BE2C (cell line): ENCODE measurements around the gene C1orf185.
"Not testable (repeated sequence)": the region's sequence is repeated elsewhere in the genome, so short reads cannot be mapped to it uniquely, and the experiment has no call there.

ENCODE experiments used
- DNase-seq: peaks from one replicate; pipeline ENCODE4 v3.0.0-alpha.2; 2020
- H3K27me3 ChIP-seq: fragments of 250-450 bp; sonication (Bioruptor Pico); 2 replicates; pipeline ENCODE4 v1.5.1; 2020; ENCODE audit warnings: mild to moderate bottlenecking
- H3K36me3 ChIP-seq: fragments of 250-450 bp; sonication (Bioruptor Pico); 2 replicates; pipeline ENCODE4 v1.5.1; 2020; ENCODE audit warnings: mild to moderate bottlenecking
- H3K4me1 ChIP-seq: fragments of 250-450 bp; sonication (Bioruptor Pico); 2 replicates; pipeline ENCODE4 v1.5.1; 2020
- H3K4me3 ChIP-seq: 2 replicates; pipeline ENCODE4 v1.5.1; 2011; ENCODE audit warnings: low read depth, low read length
- H3K9me3 ChIP-seq: fragments of 250-450 bp; sonication (Bioruptor Pico); 2 replicates; pipeline ENCODE4 v1.5.1; 2020
- TF ChIP-seq, protein P1 (sequence below): IDR thresholded peaks from 2 replicates; pipeline ENCODE4 v1.5.1; 2012; ENCODE audit warnings: mild to moderate bottlenecking, low read depth, low read length

Gene C1orf185

DNA sequence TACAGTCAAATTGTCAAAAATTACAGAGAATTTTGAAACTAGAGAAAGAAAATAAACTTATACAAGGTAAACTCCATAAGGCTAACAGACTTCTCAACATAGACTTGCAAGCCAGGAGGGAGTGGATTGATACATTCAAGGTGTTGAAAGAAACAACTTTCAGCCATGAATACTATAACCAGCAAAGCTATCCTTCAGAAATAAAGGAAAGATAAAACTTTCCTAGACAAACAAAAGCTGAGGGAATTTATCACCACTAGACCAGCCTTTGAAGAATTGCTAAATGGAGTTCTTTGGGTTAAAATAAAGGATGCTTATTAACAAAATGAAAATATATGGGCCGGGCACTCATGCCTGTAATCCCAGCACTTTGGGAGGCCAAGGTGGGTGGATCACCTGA lies 52.7 kb downstream of the C1orf185 start:
- Histone ChIP-seq H3K4me3 (no peak overlapping the region), H3K4me1 (no peaks in the 10 kb centered on the region), H3K9me3 (no peaks in the 10 kb centered on the region), H3K27me3 (no peaks in the 10 kb centered on the region), H3K36me3 (no peaks in the 10 kb centered on the region)
- DNase-seq: no peak
- TF ChIP-seq, protein P1, sequence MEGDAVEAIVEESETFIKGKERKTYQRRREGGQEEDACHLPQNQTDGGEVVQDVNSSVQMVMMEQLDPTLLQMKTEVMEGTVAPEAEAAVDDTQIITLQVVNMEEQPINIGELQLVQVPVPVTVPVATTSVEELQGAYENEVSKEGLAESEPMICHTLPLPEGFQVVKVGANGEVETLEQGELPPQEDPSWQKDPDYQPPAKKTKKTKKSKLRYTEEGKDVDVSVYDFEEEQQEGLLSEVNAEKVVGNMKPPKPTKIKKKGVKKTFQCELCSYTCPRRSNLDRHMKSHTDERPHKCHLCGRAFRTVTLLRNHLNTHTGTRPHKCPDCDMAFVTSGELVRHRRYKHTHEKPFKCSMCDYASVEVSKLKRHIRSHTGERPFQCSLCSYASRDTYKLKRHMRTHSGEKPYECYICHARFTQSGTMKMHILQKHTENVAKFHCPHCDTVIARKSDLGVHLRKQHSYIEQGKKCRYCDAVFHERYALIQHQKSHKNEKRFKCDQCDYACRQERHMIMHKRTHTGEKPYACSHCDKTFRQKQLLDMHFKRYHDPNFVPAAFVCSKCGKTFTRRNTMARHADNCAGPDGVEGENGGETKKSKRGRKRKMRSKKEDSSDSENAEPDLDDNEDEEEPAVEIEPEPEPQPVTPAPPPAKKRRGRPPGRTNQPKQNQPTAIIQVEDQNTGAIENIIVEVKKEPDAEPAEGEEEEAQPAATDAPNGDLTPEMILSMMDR: no peak

DNA sequence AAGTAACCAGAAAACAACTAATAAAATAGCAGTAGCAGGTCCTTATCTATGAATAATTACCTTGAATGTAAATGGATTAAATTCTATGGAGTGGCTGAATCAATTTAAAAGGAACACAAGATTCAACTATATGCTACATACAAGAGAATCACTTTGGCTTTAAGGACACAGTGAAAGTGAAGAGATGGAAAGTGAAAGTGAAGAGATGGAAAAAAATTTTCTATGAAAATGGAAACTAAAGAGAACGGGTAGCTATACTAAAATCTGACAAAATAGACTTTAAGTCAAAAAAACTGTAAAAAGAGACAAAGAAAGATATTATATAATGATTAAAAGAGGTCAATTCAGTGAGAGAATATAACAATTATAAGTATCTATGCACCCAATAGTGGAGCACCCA lies 54.7 kb downstream of the C1orf185 start:
- Histone ChIP-seq H3K9me3 (no peaks in the 10 kb centered on the region), H3K4me3 (no peak overlapping the region), H3K36me3 (no peaks in the 10 kb centered on the region), H3K4me1 (no peaks in the 10 kb centered on the region), H3K27me3 (no peaks in the 10 kb centered on the region)
- no peak for DNase-seq
- TF ChIP-seq, protein P1: no peak

DNA sequence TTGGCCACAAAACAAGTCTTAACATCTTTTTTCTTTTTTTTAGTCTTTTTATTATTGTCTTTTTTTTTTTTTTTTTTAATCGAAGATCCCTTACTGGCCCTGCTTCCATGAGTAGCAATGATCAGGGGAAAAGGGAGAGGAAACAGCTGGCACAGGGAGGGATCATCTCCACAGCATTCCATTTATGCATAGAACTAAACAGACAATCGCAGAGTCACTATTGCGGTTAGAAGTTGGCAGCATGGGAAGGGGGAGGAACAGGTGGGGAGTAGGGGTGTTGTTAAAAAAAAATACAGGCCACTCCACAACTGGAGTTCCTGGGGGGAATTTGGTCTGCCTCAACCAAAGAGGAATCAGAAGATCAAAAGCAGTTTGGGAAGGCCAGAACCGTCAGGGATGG lies 55.4 kb downstream of the C1orf185 start:
- no peaks in the 10 kb centered on the region for H3K9me3 ChIP-seq
- TF ChIP-seq, protein P1: no peak
- DNase-seq: no peak
- no peaks in the 10 kb centered on the region for H3K36me3 ChIP-seq
- no peaks in the 10 kb centered on the region for H3K4me1 ChIP-seq
- H3K4me3 ChIP-seq: no peak overlapping the region
- H3K27me3 ChIP-seq: no peaks in the 10 kb centered on the region

DNA sequence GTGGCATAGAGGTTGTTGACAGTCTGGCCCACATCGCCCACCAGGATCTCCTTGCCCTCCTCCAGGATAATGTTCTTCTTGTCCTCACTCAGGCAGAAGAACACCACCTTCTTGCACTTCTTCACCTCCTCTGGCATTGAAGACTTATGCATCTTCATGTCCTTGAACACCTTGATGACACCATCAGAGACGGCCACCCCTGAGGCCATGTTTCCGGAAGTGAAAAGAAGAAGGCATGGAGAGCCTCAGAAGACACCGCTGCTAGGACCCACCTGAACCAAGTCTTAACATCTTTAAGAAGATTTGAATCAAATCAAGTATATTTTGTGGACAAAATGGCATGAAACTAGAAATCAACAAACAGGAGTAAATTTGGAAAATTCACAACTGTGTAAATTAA lies 56.2 kb downstream of the C1orf185 start:
- Histone ChIP-seq H3K4me3 (no peak overlapping the region), H3K4me1 (no peaks in the 10 kb centered on the region), H3K27me3 (no peaks in the 10 kb centered on the region), H3K36me3 (no peaks in the 10 kb centered on the region), H3K9me3 (no peaks in the 10 kb centered on the region)
- TF ChIP-seq, protein P1: no peak
- no peak for DNase-seq

DNA sequence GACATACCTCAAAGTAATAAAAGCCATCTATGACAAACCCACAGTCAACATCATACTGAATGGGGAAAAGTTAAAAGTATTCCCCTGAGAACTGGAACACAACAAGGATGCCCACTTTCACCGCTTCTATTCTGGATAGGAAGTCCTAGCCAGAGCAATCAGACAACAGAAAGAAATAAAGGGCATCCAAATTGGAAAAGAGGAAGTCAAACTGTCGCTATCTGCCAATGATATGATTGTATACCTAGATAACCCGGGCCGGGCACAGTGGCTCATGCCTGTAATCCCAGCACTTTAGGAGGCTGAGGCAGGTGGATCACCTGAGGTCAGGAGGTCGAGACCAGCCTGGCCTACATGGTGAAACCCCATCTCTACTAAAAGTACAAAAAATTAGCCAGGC lies 60.5 kb downstream of the C1orf185 start:
- not testable (repeated sequence) for H3K4me3 ChIP-seq, H3K27me3 ChIP-seq, H3K36me3 ChIP-seq, H3K4me1 ChIP-seq, DNase-seq, H3K9me3 ChIP-seq

DNA sequence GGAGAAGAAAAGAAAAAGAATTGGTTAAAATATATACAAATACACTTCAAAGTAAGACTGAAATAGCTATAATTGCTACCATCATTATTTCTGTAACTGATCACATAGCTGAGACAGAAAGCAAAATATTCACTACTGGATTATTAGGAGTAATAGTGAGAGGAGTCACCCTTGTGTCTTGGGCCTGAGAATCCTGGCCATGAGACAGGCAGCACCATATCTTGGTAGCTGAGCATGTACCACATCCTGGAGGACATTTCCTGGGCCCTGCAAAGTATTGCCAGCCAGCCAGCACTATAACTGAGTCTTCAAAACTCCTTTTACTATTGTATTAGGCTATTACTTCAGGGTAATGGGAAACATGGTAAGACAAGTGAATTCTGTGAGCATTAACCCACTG lies 63.5 kb downstream of the C1orf185 start:
- Histone ChIP-seq H3K27me3 (no peaks in the 10 kb centered on the region), H3K36me3 (no peaks in the 10 kb centered on the region), H3K4me3 (no peak overlapping the region), H3K9me3 (no peaks in the 10 kb centered on the region), H3K4me1 (no peaks in the 10 kb centered on the region)
- DNase-seq: no peak
- TF ChIP-seq, protein P1: no peak

DNA sequence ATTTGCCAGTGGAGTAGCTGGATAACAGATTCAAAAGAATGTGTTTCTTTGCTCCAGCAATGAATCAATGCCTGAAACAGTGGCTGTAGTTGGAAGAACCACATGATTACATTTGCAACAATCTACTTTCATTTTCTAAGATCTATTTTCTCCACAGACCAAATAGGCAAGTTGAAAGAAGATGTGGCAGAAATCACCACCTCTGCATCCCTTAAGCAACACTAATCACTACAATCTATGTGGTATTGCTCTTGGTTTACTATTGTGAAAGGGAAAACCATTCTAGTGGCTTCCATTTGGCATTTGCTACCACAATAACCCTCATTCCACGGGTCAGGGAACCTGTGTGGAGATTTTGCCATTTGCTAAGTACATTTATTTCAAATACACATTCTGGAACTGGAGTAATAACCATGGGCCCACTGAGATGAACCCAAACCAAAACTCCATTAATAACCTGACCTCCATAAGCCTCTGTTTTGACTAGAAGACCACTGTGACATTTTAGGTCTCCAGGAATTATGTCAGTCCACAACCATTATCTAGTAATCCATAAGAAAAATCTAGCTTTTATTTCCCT lies 66.3 kb downstream of the C1orf185 start:
- no peak for DNase-seq

More for the DNA sequence above, 66.3 kb downstream of the C1orf185 start:
- H3K9me3 ChIP-seq: no peaks in the 10 kb centered on the region
- H3K36me3 ChIP-seq: no peaks in the 10 kb centered on the region
- no peaks in the 10 kb centered on the region for H3K27me3 ChIP-seq
- TF ChIP-seq, protein P1: no peak
- no peaks in the 10 kb centered on the region for H3K4me1 ChIP-seq
- H3K4me3 ChIP-seq: no peak overlapping the region
